Astrocyte of the spinal cord (primary cell): ENCODE data around the gene PLEKHO2.

Experiments
- DNase-seq: peaks from one replicate; pipeline ENCODE4 v3.0.0; 2011; ENCODE audit warnings: low read depth, low spot score
- H3K4me3 ChIP-seq: 2 replicates; pipeline ENCODE4 v1.5.1; 2011; ENCODE audit warnings: low read depth, mild to moderate bottlenecking, low read length, moderate library complexity
- CTCF ChIP-seq: IDR thresholded peaks from 2 replicates; pipeline ENCODE4 v1.5.1; 2012; ENCODE audit warnings: low read depth, mild to moderate bottlenecking, low read length, inconsistent platforms
- in situ Hi-C: cut with HindIII; loops from 2 replicates; pipeline ENCODE4 v1.10.0; 2017; ENCODE audit warnings: low sequenced_read_pairs

The PLEKHO2 gene

GRCh38 chr15:64896371-64897069, 54.8 kb downstream of the PLEKHO2 start:
- TF ChIP-seq CTCF = no peak
- no peak for DNase-seq
- in situ Hi-C loops = no loop called here
- no peak overlapping the region for H3K4me3 ChIP-seq

- peak; percentile 52 for DNase-seq
- H3K4me3 ChIP-seq = no peak overlapping the region
- in situ Hi-C loops = no loop called here
- TF ChIP-seq CTCF = no peak
These were observed 55.8 kb downstream of the PLEKHO2 start for GRCh38 chr15:64897345-64897985.

- in situ Hi-C loops = no loop called here
- no peak for TF ChIP-seq CTCF
- no peak for DNase-seq
- no peak overlapping the region for H3K4me3 ChIP-seq
These were observed 56.7 kb downstream of the PLEKHO2 start for GRCh38 chr15:64898406-64898805.

GRCh38 chr15:64901141-64901540, 59.4 kb downstream of the PLEKHO2 start:
- in situ Hi-C loops = no loop called here
- DNase-seq = no peak
- no peak for TF ChIP-seq CTCF
- no peak overlapping the region for H3K4me3 ChIP-seq

GRCh38 chr15:64901914-64902313, 60.2 kb downstream of the PLEKHO2 start:
- TF ChIP-seq CTCF = no peak
- in situ Hi-C loops = no loop called here
- DNase-seq = no peak
- H3K4me3 ChIP-seq = no peak overlapping the region

- in situ Hi-C loops = no loop called here
- no peak for DNase-seq
These were observed 61.1 kb downstream of the PLEKHO2 start for GRCh38 chr15:64902863-64903262.

More at GRCh38 chr15:64902863-64903262, 61.1 kb downstream of the PLEKHO2 start:
- no peak for TF ChIP-seq CTCF
- H3K4me3 ChIP-seq = no peak overlapping the region
